Keratinocyte (primary cell): ENCODE measurements around the gene PKP4. TPM values are rescaled to one million over a fixed set of nuclear protein-coding genes. Genes with fewer than 3 reads are reported as not detected.
"Not testable (repeated sequence)": the region's sequence is repeated elsewhere in the genome, so short reads cannot be mapped to it uniquely, and the experiment has no call there.

Experiments
- DNase-seq: peaks from one replicate; pipeline ENCODE4 v3.0.0-alpha.2; 2011; ENCODE audit warnings: low read depth, missing footprints, low spot score
- FAIRE-seq: peaks from 2 replicates; lab custom pipeline; 2011; peaks lifted over from hg19 to GRCh38; lab: Jason Lieb, UNC
- H2AFZ ChIP-seq: 2 replicates; pipeline ENCODE4 v1.6.0; 2012; ENCODE audit warnings: low read length, control low read depth, inconsistent platforms; ENCODE audit not compliant: control insufficient read depth
- H3K27ac ChIP-seq: 2 replicates; pipeline ENCODE4 v1.5.1; 2011; ENCODE audit warnings: low read length; ENCODE audit not compliant: control insufficient read depth, insufficient read depth
- H3K27me3 ChIP-seq: 3 replicates; pipeline ENCODE4 v1.6.0; 2011; ENCODE audit warnings: low read length; ENCODE audit not compliant: control insufficient read depth, insufficient read depth; ENCODE audit errors: extremely low read depth
- H3K36me3 ChIP-seq, 2 experiments: 2 replicates in 1 of 2; 3 replicates in 1 of 2; pipeline ENCODE4 v1.5.1; 2011; ENCODE audit warnings: low read length in 2 of 2, mild to moderate bottlenecking in 1 of 2; ENCODE audit not compliant: control insufficient read depth in 2 of 2, insufficient read depth in 2 of 2; ENCODE audit errors: extremely low read depth in 1 of 2
- H3K4me1 ChIP-seq: 3 replicates; pipeline ENCODE4 v1.5.1; 2011; ENCODE audit warnings: low read length; ENCODE audit not compliant: control insufficient read depth, insufficient read depth; ENCODE audit errors: extremely low read depth
- H3K4me2 ChIP-seq: 3 replicates; pipeline ENCODE4 v1.6.0; 2011; ENCODE audit warnings: low read depth, low read length; ENCODE audit not compliant: control insufficient read depth, insufficient read depth; ENCODE audit errors: extremely low read depth
- H3K4me3 ChIP-seq, 3 experiments: fragments of 200-600 bp in 1 of 3; sonication (generic) in 1 of 3; 2 replicates in 2 of 3; 3 replicates in 1 of 3; pipeline ENCODE4 v1.5.1; 2011 to 2016; ENCODE audit warnings: low read length in 3 of 3, mild to moderate bottlenecking in 3 of 3, control low read depth in 2 of 3, inconsistent platforms in 1 of 3, low read depth in 1 of 3, mixed read lengths in 1 of 3, mixed run types in 1 of 3, moderate library complexity in 1 of 3; ENCODE audit not compliant: control insufficient read depth in 2 of 3, insufficient read depth in 2 of 3; ENCODE audit errors: extremely low read depth in 1 of 3
- H3K79me2 ChIP-seq: 2 replicates; pipeline ENCODE4 v1.6.0; 2012; ENCODE audit warnings: low read length; ENCODE audit not compliant: control insufficient read depth, insufficient read depth
- H3K9ac ChIP-seq: 3 replicates; pipeline ENCODE4 v1.6.0; 2011; ENCODE audit warnings: low read length; ENCODE audit not compliant: control insufficient read depth, insufficient read depth; ENCODE audit errors: extremely low read depth
- H3K9me1 ChIP-seq: 3 replicates; pipeline ENCODE4 v1.6.0; 2011; ENCODE audit warnings: low read length; ENCODE audit not compliant: control insufficient read depth, insufficient read depth; ENCODE audit errors: extremely low read depth
- H3K9me3 ChIP-seq: 2 replicates; pipeline ENCODE4 v1.5.1; 2012; ENCODE audit warnings: low read depth, low read length; ENCODE audit not compliant: control insufficient read depth
- H4K20me1 ChIP-seq: 3 replicates; pipeline ENCODE4 v1.6.0; 2011; ENCODE audit warnings: low read length; ENCODE audit not compliant: control insufficient read depth, insufficient read depth; ENCODE audit errors: extremely low read depth
- EZH2 ChIP-seq: IDR thresholded peaks from one replicate; pipeline ENCODE4 v1.6.1; 2012; ENCODE audit warnings: inconsistent platforms, mild to moderate bottlenecking, low read length, moderate library complexity
- dilution Hi-C: fragments of 300-500 bp; cut with MboI; formaldehyde crosslinking; loops from one replicate; pipeline ENCODE4 v1.7.0; 2020; ENCODE audit warnings: low sequenced_read_pairs; ENCODE audit not compliant: extremely low pct_ligation_motif_present
- polyA plus RNA-seq, 5 experiments: library from polyadenylated mRNA; depleted of rRNA in 3 of 5; stranded (reverse) in 3 of 5; stranded (forward) in 1 of 5; unstranded in 1 of 5; fragments of >200 nt; gene quantifications; 1 replicate in 1 of 5; 2 replicates in 3 of 5; 3 replicates in 1 of 5; pipeline versions ENCODE4 v1.2.1 to v1.2.3, GENCODE V29; 2011 to 2012; ENCODE audit warnings: missing spikeins in 2 of 5, low read depth in 1 of 5, low replicate concordance in 1 of 5
- TF ChIP-seq, protein P1 (sequence below), 3 experiments: IDR thresholded peaks in 1 of 3; conservative IDR thresholded peaks in 1 of 3; optimal IDR thresholded peaks in 1 of 3; 2 replicates in 2 of 3; 3 replicates in 1 of 3; pipeline versions ENCODE3 to v1.5.1; 2011; ENCODE audit warnings: low read length in 3 of 3, mild to moderate bottlenecking in 3 of 3, moderate library complexity in 2 of 3, control low read depth in 1 of 3, inconsistent platforms in 1 of 3; ENCODE audit not compliant: insufficient read depth in 2 of 3; ENCODE audit errors: extremely low read depth in 1 of 3

Gene PKP4
- polyA plus RNA-seq, 1 donor (not counting 4 experiments of a cell fraction or from before 2014, with no cell fraction given), result 43.8 TPM

DNA sequence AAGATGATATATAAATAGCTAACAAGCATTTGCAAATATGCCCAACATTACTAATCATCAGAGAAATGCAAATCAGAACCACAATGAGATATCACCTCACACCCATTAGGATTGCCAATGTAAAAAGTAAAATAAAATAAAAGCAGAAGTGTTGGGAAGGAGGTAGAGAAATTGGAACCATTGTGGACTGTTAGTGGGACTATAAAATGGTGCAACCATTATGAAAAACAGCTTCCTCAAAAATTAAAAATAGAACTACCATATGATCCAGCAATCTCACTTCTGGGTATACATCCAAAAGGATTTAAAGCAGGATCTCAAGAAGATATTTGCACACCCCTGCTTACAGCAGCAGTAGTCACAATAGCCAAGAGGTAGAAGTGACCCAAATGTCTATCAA lies 238.6 kb downstream of the PKP4 start:
- Histone ChIP-seq H3K9me1 (no peaks in the 10 kb centered on the region), H3K4me2 (no peak overlapping the region), H3K27me3 (peaks cover 6% of the 10 kb centered on the region), H3K27ac (no peak overlapping the region), H3K4me1 (no peaks in the 10 kb centered on the region), H2AFZ (no peak overlapping the region), H3K79me2 (no peaks in the 10 kb centered on the region), H3K36me3 (no peaks in the 10 kb centered on the region), H3K4me3 (no peak overlapping the region), H4K20me1 (no peaks in the 10 kb centered on the region), H3K9ac (no peak overlapping the region), H3K9me3 (no peaks in the 10 kb centered on the region)
- FAIRE-seq (no peak), DNase-seq (no peak)
- dilution Hi-C loops, result no loop called here
- no peak for TF ChIP-seq EZH2
- TF ChIP-seq, protein P1, sequence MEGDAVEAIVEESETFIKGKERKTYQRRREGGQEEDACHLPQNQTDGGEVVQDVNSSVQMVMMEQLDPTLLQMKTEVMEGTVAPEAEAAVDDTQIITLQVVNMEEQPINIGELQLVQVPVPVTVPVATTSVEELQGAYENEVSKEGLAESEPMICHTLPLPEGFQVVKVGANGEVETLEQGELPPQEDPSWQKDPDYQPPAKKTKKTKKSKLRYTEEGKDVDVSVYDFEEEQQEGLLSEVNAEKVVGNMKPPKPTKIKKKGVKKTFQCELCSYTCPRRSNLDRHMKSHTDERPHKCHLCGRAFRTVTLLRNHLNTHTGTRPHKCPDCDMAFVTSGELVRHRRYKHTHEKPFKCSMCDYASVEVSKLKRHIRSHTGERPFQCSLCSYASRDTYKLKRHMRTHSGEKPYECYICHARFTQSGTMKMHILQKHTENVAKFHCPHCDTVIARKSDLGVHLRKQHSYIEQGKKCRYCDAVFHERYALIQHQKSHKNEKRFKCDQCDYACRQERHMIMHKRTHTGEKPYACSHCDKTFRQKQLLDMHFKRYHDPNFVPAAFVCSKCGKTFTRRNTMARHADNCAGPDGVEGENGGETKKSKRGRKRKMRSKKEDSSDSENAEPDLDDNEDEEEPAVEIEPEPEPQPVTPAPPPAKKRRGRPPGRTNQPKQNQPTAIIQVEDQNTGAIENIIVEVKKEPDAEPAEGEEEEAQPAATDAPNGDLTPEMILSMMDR (optimal IDR thresholded peaks at IDR 0.05 in 1 of 3, IDR thresholded peaks at IDR 0.05 in 1 of 3, conservative IDR thresholded peaks at IDR 0.05 in 1 of 3; ENCODE audit: extremely low read depth in 1 of 3, insufficient read depth in 2 of 3, low read length in 3 of 3), result no peak

DNA sequence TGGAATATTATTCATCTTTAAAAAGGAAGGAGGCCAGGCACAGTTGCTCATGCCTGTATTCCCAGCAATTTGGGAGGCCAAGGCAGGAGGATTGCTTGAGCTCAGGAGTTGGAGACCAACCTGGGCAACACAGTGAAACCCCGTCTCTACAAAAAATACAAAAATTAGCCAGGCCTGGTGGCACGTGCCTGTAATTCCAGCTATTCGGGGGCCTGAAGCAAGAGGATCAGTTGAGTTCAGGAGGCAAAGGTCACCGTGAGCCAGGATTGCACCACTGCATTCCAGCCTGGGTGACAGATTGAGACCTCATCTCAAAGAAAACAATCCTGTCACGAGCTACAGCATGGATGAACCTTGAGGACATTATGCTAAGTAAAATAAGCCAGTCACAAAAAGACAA lies 239.0 kb downstream of the PKP4 start:
- dilution Hi-C loops, H2AFZ ChIP-seq, H3K4me3 ChIP-seq, H3K36me3 ChIP-seq, H4K20me1 ChIP-seq, DNase-seq, H3K27ac ChIP-seq, H3K9ac ChIP-seq, H3K9me3 ChIP-seq, H3K4me1 ChIP-seq, H3K4me2 ChIP-seq, H3K9me1 ChIP-seq, H3K79me2 ChIP-seq, FAIRE-seq, H3K27me3 ChIP-seq: not testable (repeated sequence)

DNA sequence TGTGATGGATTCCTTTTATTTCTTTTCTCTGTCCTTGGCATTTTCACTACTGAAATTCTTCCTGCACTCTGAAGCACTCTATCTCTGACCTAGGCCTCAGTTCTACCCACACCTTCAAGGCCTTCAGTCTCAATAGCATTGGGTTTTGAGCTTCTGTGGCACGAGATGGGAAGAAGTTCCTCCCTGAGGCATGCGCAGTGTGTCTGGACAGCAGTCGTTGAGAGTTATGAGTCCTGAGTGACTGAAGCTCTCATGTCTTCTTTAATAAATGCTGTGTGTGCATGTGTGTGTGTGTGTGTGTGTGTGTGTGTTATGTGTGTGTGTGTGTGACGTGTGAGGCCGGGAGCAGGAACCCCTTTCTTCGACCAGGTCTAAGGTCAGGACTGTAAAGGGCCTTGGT lies 242.6 kb downstream of the PKP4 start:
- FAIRE-seq, result no peak
- Histone ChIP-seq H3K36me3 (no peaks in the 10 kb centered on the region), H3K4me2 (no peak overlapping the region), H4K20me1 (no peaks in the 10 kb centered on the region), H3K4me1 (no peaks in the 10 kb centered on the region), H3K4me3 (no peak overlapping the region), H2AFZ (no peak overlapping the region), H3K27ac (no peak overlapping the region), H3K9me1 (no peaks in the 10 kb centered on the region), H3K9ac (no peak overlapping the region), H3K27me3 (peaks cover 3% of the 10 kb centered on the region), H3K9me3 (no peaks in the 10 kb centered on the region), H3K79me2 (no peaks in the 10 kb centered on the region)
- TF ChIP-seq, protein P1 (optimal IDR thresholded peaks at IDR 0.05 in 1 of 3, IDR thresholded peaks at IDR 0.05 in 1 of 3, conservative IDR thresholded peaks at IDR 0.05 in 1 of 3; ENCODE audit: extremely low read depth in 1 of 3, insufficient read depth in 2 of 3, low read length in 3 of 3), result no peak
- TF ChIP-seq EZH2, result no peak
- dilution Hi-C loops, result no loop called here
- no peak for DNase-seq
